Neural cell (in vitro differentiated cells): Measurements from ENCODE around the gene ETV3. TPM values are rescaled to one million over a fixed set of nuclear protein-coding genes. Genes with fewer than 3 reads are reported as not detected.

ENCODE experiments used
- H2AFZ ChIP-seq: fragments of 200-600, 300-800 bp; sonication (generic), shearing (Covaris generic); 2 replicates; pipeline ENCODE4 v1.6.0; 2014; ENCODE audit warnings: low read depth, mild to moderate bottlenecking, antibody characterized with exemption, low read length, moderate library complexity
- H3F3A ChIP-seq: fragments of 200-600 bp; shearing (Covaris generic); 2 replicates; pipeline ENCODE4 v1.6.1; 2016; ENCODE audit warnings: mild to moderate bottlenecking, moderate library complexity, mixed read lengths, antibody characterized with exemption, low read length; ENCODE audit not compliant: insufficient read depth, poor library complexity, severe bottlenecking
- H3K27ac ChIP-seq: fragments of 200-600, 300-800 bp; sonication (generic), shearing (Covaris generic); 2 replicates; pipeline ENCODE4 v1.5.1; 2014; ENCODE audit warnings: mild to moderate bottlenecking, low read length, moderate library complexity
- H3K27me3 ChIP-seq: fragments of 300-800, 200-600 bp; sonication (generic), shearing (Covaris generic); 2 replicates; pipeline ENCODE4 v1.6.0; 2014; ENCODE audit warnings: mild to moderate bottlenecking, low read depth, low read length, moderate library complexity; ENCODE audit not compliant: insufficient read depth
- H3K36me3 ChIP-seq: fragments of 300-800, 200-600 bp; sonication (generic), shearing (Covaris generic); 2 replicates; pipeline ENCODE4 v1.5.1; 2014; ENCODE audit warnings: mild to moderate bottlenecking, antibody characterized with exemption, low read length, moderate library complexity; ENCODE audit not compliant: insufficient read depth
- H3K4me2 ChIP-seq: fragments of 300-800, 200-600 bp; sonication (generic), shearing (Covaris generic); 2 replicates; pipeline ENCODE4 v1.6.0; 2014; ENCODE audit warnings: mild to moderate bottlenecking, low read length
- H3K4me3 ChIP-seq: fragments of 300-800, 200-600 bp; sonication (generic), shearing (Covaris generic); 2 replicates; pipeline ENCODE4 v1.5.1; 2014; ENCODE audit warnings: mild to moderate bottlenecking, low read length, moderate library complexity
- H3K79me2 ChIP-seq: fragments of 200-600 bp; shearing (Covaris generic); replicated peaks from 2 replicates; pipeline ENCODE4 v1.6.0; 2014; ENCODE audit warnings: mild to moderate bottlenecking, low read length, moderate library complexity; ENCODE audit not compliant: insufficient read depth
- H3K9ac ChIP-seq: fragments of 300-800, 200-600 bp; sonication (generic), shearing (Covaris generic); 2 replicates; pipeline ENCODE4 v1.6.1; 2016; ENCODE audit warnings: mild to moderate bottlenecking, low read length, mixed read lengths
- H3K9me2 ChIP-seq: fragments of 200-600 bp; shearing (Covaris generic); 2 replicates; pipeline ENCODE4 v1.6.1; 2016; ENCODE audit warnings: mild to moderate bottlenecking, low read length, mixed read lengths; ENCODE audit not compliant: insufficient read depth
- H3K9me3 ChIP-seq: fragments of 200-600, 300-800 bp; sonication (generic), shearing (Covaris generic); 2 replicates; pipeline ENCODE4 v1.6.1; 2016; ENCODE audit warnings: mild to moderate bottlenecking, mixed run types, low read length, moderate library complexity, mixed read lengths
- H4K20me1 ChIP-seq: fragments of 200-600 bp; shearing (Covaris generic); 2 replicates; pipeline ENCODE4 v1.6.1; 2016; ENCODE audit warnings: mild to moderate bottlenecking, mixed run types; ENCODE audit not compliant: insufficient read depth
- EP300 ChIP-seq: fragments of 450-650 bp; conservative IDR thresholded peaks from 2 replicates; pipeline ENCODE4 v1.6.1; 2014; ENCODE audit warnings: antibody characterized with exemption, mild to moderate bottlenecking, moderate library complexity; ENCODE audit not compliant: poor library complexity, severe bottlenecking
- EZH2 ChIP-seq: fragments of 200-600, 300-800 bp; shearing (Covaris generic), sonication (generic); IDR thresholded peaks from 2 replicates; pipeline ENCODE4 v1.6.1; 2014; ENCODE audit warnings: antibody characterized with exemption, low read length, borderline replicate concordance, mild to moderate bottlenecking; ENCODE audit not compliant: insufficient read depth, poor library complexity, severe bottlenecking
- MXI1 ChIP-seq: fragments of 450-650 bp; conservative IDR thresholded peaks from 2 replicates; pipeline ENCODE4 v1.6.1; 2014; ENCODE audit warnings: antibody characterized with exemption, mild to moderate bottlenecking; ENCODE audit not compliant: poor library complexity, severe bottlenecking
- POLR2AphosphoS5 ChIP-seq: IDR thresholded peaks from 2 replicates; pipeline ENCODE4 v1.6.1; 2012
- RAD21 ChIP-seq: fragments of 450-650 bp; conservative IDR thresholded peaks from 2 replicates; pipeline ENCODE4 v1.6.1; 2014; ENCODE audit warnings: antibody characterized with exemption, mild to moderate bottlenecking, moderate library complexity
- SMC3 ChIP-seq: fragments of 450-650 bp; conservative IDR thresholded peaks from 2 replicates; pipeline ENCODE4 v1.6.1; 2014; ENCODE audit warnings: antibody characterized with exemption, mild to moderate bottlenecking, moderate library complexity; ENCODE audit not compliant: poor library complexity
- TAF1 ChIP-seq: IDR thresholded peaks from 2 replicates; pipeline ENCODE4 v1.6.1; 2012; ENCODE audit warnings: low read depth
- polyA plus RNA-seq: library from polyadenylated mRNA; depleted of rRNA; stranded (reverse); fragments of >200 nt; gene quantifications from 2 replicates; pipeline ENCODE4 v1.2.3, GENCODE V29; 2014
- TF ChIP-seq, protein P1 (sequence below): fragments of 450-650 bp; IDR thresholded peaks from 2 replicates; pipeline ENCODE4 v1.5.1; 2014; ENCODE audit warnings: antibody characterized with exemption, mild to moderate bottlenecking, moderate library complexity; ENCODE audit not compliant: poor library complexity, severe bottlenecking
- TF ChIP-seq, protein P2 (sequence below): IDR thresholded peaks from 2 replicates; pipeline ENCODE4 v1.6.1; 2012; ENCODE audit warnings: borderline replicate concordance

ETV3 gene
- polyA plus RNA-seq, 1 donor from 2014 or later = 9.9 TPM

DNA sequence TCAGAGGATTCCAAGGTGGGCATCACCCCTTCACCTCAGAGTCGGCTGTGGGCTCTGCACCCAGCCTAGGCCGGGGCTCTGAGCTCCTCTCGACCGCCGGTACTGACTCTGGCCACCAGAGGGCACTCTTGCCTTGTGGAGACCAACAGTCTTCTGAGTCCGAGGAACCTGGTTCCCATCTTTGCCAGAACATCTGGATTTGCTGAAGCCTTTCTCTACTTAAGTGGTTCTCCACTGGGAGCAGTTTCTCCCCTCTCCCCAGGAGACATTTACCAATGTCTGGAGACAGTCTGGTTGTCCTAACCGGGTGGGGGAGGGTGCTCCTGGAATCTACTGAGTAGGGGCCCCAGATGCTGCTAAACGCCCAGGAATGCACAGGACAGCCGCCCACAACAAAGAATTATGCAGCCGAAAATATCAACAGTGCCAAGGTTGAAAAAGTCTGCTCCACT is 48.0 kb downstream of the ETV3 start:
- Histone ChIP-seq H3F3A (no peaks in the 10 kb centered on the region), H3K9me2 (no peaks in the 10 kb centered on the region), H3K27ac (no peak overlapping the region), H3K79me2 (no peaks in the 10 kb centered on the region), H3K4me3 (no peak overlapping the region), H3K9me3 (no peaks in the 10 kb centered on the region), H3K4me2 (no peak overlapping the region), H4K20me1 (no peaks in the 10 kb centered on the region), H2AFZ (no peak overlapping the region), H3K36me3 (no peaks in the 10 kb centered on the region), H3K27me3 (no peaks in the 10 kb centered on the region), H3K9ac (no peak overlapping the region)
- TF ChIP-seq, protein P1, sequence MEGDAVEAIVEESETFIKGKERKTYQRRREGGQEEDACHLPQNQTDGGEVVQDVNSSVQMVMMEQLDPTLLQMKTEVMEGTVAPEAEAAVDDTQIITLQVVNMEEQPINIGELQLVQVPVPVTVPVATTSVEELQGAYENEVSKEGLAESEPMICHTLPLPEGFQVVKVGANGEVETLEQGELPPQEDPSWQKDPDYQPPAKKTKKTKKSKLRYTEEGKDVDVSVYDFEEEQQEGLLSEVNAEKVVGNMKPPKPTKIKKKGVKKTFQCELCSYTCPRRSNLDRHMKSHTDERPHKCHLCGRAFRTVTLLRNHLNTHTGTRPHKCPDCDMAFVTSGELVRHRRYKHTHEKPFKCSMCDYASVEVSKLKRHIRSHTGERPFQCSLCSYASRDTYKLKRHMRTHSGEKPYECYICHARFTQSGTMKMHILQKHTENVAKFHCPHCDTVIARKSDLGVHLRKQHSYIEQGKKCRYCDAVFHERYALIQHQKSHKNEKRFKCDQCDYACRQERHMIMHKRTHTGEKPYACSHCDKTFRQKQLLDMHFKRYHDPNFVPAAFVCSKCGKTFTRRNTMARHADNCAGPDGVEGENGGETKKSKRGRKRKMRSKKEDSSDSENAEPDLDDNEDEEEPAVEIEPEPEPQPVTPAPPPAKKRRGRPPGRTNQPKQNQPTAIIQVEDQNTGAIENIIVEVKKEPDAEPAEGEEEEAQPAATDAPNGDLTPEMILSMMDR = peak; percentile 82
- TF ChIP-seq MXI1 (no peak), EZH2 (no peak), EP300 (no peak), SMC3 (peak; percentile 79), TAF1 (no peak), POLR2AphosphoS5 (no peak), RAD21 (peak; percentile 77)
- TF ChIP-seq, protein P2, sequence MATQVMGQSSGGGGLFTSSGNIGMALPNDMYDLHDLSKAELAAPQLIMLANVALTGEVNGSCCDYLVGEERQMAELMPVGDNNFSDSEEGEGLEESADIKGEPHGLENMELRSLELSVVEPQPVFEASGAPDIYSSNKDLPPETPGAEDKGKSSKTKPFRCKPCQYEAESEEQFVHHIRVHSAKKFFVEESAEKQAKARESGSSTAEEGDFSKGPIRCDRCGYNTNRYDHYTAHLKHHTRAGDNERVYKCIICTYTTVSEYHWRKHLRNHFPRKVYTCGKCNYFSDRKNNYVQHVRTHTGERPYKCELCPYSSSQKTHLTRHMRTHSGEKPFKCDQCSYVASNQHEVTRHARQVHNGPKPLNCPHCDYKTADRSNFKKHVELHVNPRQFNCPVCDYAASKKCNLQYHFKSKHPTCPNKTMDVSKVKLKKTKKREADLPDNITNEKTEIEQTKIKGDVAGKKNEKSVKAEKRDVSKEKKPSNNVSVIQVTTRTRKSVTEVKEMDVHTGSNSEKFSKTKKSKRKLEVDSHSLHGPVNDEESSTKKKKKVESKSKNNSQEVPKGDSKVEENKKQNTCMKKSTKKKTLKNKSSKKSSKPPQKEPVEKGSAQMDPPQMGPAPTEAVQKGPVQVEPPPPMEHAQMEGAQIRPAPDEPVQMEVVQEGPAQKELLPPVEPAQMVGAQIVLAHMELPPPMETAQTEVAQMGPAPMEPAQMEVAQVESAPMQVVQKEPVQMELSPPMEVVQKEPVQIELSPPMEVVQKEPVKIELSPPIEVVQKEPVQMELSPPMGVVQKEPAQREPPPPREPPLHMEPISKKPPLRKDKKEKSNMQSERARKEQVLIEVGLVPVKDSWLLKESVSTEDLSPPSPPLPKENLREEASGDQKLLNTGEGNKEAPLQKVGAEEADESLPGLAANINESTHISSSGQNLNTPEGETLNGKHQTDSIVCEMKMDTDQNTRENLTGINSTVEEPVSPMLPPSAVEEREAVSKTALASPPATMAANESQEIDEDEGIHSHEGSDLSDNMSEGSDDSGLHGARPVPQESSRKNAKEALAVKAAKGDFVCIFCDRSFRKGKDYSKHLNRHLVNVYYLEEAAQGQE = no peak

DNA sequence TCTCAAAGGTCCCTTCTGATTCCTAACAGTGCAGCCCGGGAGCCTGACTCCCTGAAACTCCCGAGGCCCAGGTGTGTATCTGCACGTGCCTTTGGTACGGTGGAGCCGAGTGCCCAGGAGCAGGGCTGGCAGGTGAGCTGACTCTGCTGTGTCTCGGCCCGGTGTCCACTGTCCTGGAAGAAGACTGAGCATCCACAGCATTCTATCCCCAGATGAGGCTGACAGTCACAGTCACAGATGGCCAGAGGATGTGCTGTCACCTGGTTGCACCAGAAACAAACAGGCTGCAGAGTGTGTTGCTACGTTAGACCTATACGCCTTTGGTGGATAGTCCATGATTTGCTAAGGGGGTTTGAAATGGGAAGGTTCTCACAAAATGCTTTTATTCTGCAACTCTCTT is 48.4 kb downstream of the ETV3 start:
- no peak overlapping the region for H3K4me3 ChIP-seq

More for the DNA sequence above, 48.4 kb downstream of the ETV3 start:
- H3K9ac ChIP-seq = no peak overlapping the region
- H2AFZ ChIP-seq = no peak overlapping the region
- no peaks in the 10 kb centered on the region for H3K79me2 ChIP-seq
- no peaks in the 10 kb centered on the region for H3K9me2 ChIP-seq
- H3K27me3 ChIP-seq = no peaks in the 10 kb centered on the region
- TF ChIP-seq EP300 = no peak
- TF ChIP-seq SMC3 = no peak
- no peak for TF ChIP-seq RAD21
- TF ChIP-seq MXI1 = no peak
- no peak for TF ChIP-seq POLR2AphosphoS5
- TF ChIP-seq EZH2 = no peak
- no peak for TF ChIP-seq TAF1
- TF ChIP-seq, protein P1 = no peak
- TF ChIP-seq, protein P2 = no peak
- H3F3A ChIP-seq = no peaks in the 10 kb centered on the region
- no peak overlapping the region for H3K27ac ChIP-seq
- H3K9me3 ChIP-seq = no peaks in the 10 kb centered on the region
- no peaks in the 10 kb centered on the region for H3K36me3 ChIP-seq
- no peaks in the 10 kb centered on the region for H4K20me1 ChIP-seq
- no peak overlapping the region for H3K4me2 ChIP-seq
